Erythroblast (primary cell): ENCODE data around the gene SAE1.

Experiments
- GATA1 ChIP-seq: IDR thresholded peaks from 2 replicates; pipeline ENCODE4 v1.6.1; 2011; ENCODE audit warnings: low read depth, mild to moderate bottlenecking, control low read depth, low read length, moderate library complexity
- POLR2A ChIP-seq: IDR thresholded peaks from 2 replicates; pipeline ENCODE4 v1.6.1; 2011; ENCODE audit warnings: mild to moderate bottlenecking, low read length

DNA sequence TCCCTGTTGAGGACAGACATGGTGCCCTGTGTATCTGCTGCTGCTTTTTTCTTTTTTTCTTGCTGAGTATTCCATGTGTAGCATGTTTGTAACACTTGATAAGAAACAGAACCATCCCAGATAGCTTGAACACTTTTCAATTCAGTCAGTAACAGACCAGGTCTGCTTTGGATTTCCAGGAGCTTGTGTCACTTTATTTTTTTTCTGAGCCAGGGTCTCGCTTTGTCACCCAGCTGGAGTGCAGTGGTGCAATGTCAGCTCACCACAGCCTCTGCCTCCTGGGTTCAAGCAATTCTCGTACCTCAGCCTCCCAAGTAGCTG is 56.7 kb downstream of the SAE1 start:
- TF ChIP-seq POLR2A, result no peak
- no peak for TF ChIP-seq GATA1
